ENCODE results near the gene ORM1. TPM values are rescaled to one million over a fixed set of nuclear protein-coding genes. Genes with fewer than 3 reads are reported as not detected.
A peak's percentile ranks its signal among the peaks of the same experiment; 100 is the strongest.

Gene ORM1
- total and polyA plus RNA-seq, 2 donors from 2014 or later: 0.73 TPM; not detected in 1

GRCh38 chr9:114348906-114349482, 26.1 kb downstream of the ORM1 start:
- Histone ChIP-seq H3K27ac (ENCODE audit: low read depth in 2 of 2, low read length in 2 of 2) (no peak overlapping the region), H3K4me1 (ENCODE audit: control insufficient read depth in 2 of 3, insufficient read depth in 2 of 3, low read depth in 1 of 3, low read length in 3 of 3) (peaks cover 0 to 7% (median 3%) of the 10 kb centered on the region in 3 donors), H3K9me3 (ENCODE audit: control insufficient read depth in 2 of 3, insufficient read depth in 1 of 3, low read length in 3 of 3) (no peaks in the 10 kb centered on the region), H3K36me3 (ENCODE audit: control insufficient read depth in 2 of 3, insufficient read depth in 3 of 3, low read length in 3 of 3) (peaks cover 11 to 25% (median 12%) of the 10 kb centered on the region in 3 donors), H3K9ac (ENCODE audit: low read length in 3 of 3) (no peak overlapping the region), H3K27me3 (ENCODE audit: control insufficient read depth, insufficient read depth, low read length) (no peaks in the 10 kb centered on the region), H3K4me3 (ENCODE audit: low read length in 3 of 3) (no peak overlapping the region)
- DNase-seq (peak; percentile 84 to 95 (median 86)), FAIRE-seq (no peak)
- no peak for TF ChIP-seq CTCF (IDR thresholded peaks at IDR 0.05; ENCODE audit: borderline replicate concordance, extremely low read depth, insufficient read depth)
- intact Hi-C loops (cut with DNase I): no loop called here

- H3K27me3 ChIP-seq (ENCODE audit: control insufficient read depth, insufficient read depth, low read length): no peaks in the 10 kb centered on the region
- TF ChIP-seq CTCF (IDR thresholded peaks at IDR 0.05; ENCODE audit: borderline replicate concordance, extremely low read depth, insufficient read depth): no peak
- no peak overlapping the region for H3K9ac ChIP-seq (ENCODE audit: low read length in 3 of 3)
- H3K4me3 ChIP-seq (ENCODE audit: low read length in 3 of 3): no peak overlapping the region
- FAIRE-seq (no peak), DNase-seq (peak in 1 of 5 donors; percentile 38)
- H3K36me3 ChIP-seq (ENCODE audit: control insufficient read depth in 2 of 3, insufficient read depth in 3 of 3, low read length in 3 of 3): peaks cover 11 to 25% (median 12%) of the 10 kb centered on the region in 3 donors
- intact Hi-C loops (cut with DNase I): no loop called here
- no peak overlapping the region for H3K27ac ChIP-seq (ENCODE audit: low read depth in 2 of 2, low read length in 2 of 2)
- peaks cover 0 to 7% (median 3%) of the 10 kb centered on the region in 3 donors for H3K4me1 ChIP-seq (ENCODE audit: control insufficient read depth in 2 of 3, insufficient read depth in 2 of 3, low read depth in 1 of 3, low read length in 3 of 3)
- no peaks in the 10 kb centered on the region for H3K9me3 ChIP-seq (ENCODE audit: control insufficient read depth in 2 of 3, insufficient read depth in 1 of 3, low read length in 3 of 3)
Observed at GRCh38 chr9:114349713-114350480, 27.0 kb downstream of the ORM1 start.

- no peak overlapping the region for H3K9ac ChIP-seq (ENCODE audit: low read length in 3 of 3)
- no peak for TF ChIP-seq CTCF (IDR thresholded peaks at IDR 0.05; ENCODE audit: borderline replicate concordance, extremely low read depth, insufficient read depth)
- H3K4me3 ChIP-seq (ENCODE audit: low read length in 3 of 3): no peak overlapping the region
- H3K36me3 ChIP-seq (ENCODE audit: control insufficient read depth in 2 of 3, insufficient read depth in 3 of 3, low read length in 3 of 3): peaks cover 9 to 30% (median 12%) of the 10 kb centered on the region in 3 donors
- no peaks in the 10 kb centered on the region for H3K27me3 ChIP-seq (ENCODE audit: control insufficient read depth, insufficient read depth, low read length)
- H3K4me1 ChIP-seq (ENCODE audit: control insufficient read depth in 2 of 3, insufficient read depth in 2 of 3, low read depth in 1 of 3, low read length in 3 of 3): peaks cover 0 to 7% (median 3%) of the 10 kb centered on the region in 3 donors
- no peak for FAIRE-seq
- intact Hi-C loops (cut with DNase I): no loop called here
- no peaks in the 10 kb centered on the region for H3K9me3 ChIP-seq (ENCODE audit: control insufficient read depth in 2 of 3, insufficient read depth in 1 of 3, low read length in 3 of 3)
- DNase-seq: peak in 1 of 5 donors; percentile 61
- no peak overlapping the region for H3K27ac ChIP-seq (ENCODE audit: low read depth in 2 of 2, low read length in 2 of 2)
Observed at GRCh38 chr9:114350636-114351401, 27.9 kb downstream of the ORM1 start.
